ENCODE results near the gene CNKSR3. TPM values are rescaled to one million over a fixed set of nuclear protein-coding genes. Genes with fewer than 3 reads are reported as not detected.

CNKSR3 gene
- total and polyA plus RNA-seq, 4 donors: 4.9 to 17.0 (median 8.8) TPM

DNA sequence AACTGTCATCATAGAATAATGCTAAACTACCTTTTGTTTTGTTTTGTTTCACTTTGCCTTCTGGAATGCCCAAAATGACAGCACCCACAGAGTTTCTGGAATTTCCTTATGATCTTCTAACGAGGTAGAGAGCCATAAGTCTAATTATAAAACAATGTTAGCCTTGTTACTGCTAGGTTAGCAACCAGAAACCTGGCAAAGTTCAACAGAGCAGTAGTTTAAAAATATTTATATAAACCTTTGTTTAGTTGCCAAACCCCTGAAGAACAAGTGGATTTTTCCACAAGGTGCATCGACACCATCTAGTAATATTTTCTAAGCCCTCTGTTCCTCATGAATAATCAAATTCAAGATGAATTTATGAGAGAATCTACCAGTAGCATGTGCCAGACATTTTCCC, 126.3 kb downstream of the CNKSR3 start:
- H3K27me3 ChIP-seq (ENCODE audit: control insufficient read depth, insufficient read depth, low read length): no peaks in the 10 kb centered on the region
- H3K4me3 ChIP-seq (ENCODE audit: low read depth, low read length): no peak overlapping the region
- DNase-seq (ENCODE audit: low read depth in 4 of 6, low spot score in 6 of 6): no peak
- H3K9me3 ChIP-seq (ENCODE audit: control insufficient read depth, insufficient read depth, low read length): peaks cover 2% of the 10 kb centered on the region
- no peaks in the 10 kb centered on the region for H3K4me1 ChIP-seq (ENCODE audit: control insufficient read depth, insufficient read depth, low read length)
- H3K27ac ChIP-seq (ENCODE audit: low read depth, low read length): no peak overlapping the region
- WGBS (ENCODE audit: insufficient coverage): no CpG with 5 or more reads among the region's 2 CpGs
- H3K36me3 ChIP-seq (ENCODE audit: control insufficient read depth, insufficient read depth, low read length): no peaks in the 10 kb centered on the region

DNA sequence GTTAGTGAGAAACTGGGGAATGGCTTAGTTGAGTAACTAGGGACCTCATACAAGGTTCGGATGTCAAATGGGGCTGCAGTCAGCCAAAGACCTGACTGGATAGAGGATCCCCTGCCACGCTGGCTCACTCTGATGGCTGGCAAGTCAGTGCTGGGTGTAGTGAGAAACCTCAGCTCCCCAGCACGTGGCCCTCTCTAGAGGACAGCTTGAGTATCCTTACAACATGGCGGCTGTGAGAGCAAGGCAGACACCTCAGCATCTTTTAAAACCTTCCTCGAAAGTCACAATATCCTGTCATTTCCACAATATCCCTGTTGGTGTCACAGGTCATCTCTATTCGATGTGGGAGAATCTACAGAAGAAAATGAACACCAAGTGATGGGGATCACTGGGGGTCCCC, 127.2 kb downstream of the CNKSR3 start:
- DNase-seq (ENCODE audit: low read depth in 4 of 6, low spot score in 6 of 6): no peak
- no peaks in the 10 kb centered on the region for H3K9me3 ChIP-seq (ENCODE audit: control insufficient read depth, insufficient read depth, low read length)
- no peak overlapping the region for H3K4me3 ChIP-seq (ENCODE audit: low read depth, low read length)
- WGBS (ENCODE audit: insufficient coverage): 95% methylated on average over 4 of the region's 6 CpGs
- H3K36me3 ChIP-seq (ENCODE audit: control insufficient read depth, insufficient read depth, low read length): no peaks in the 10 kb centered on the region
- H3K4me1 ChIP-seq (ENCODE audit: control insufficient read depth, insufficient read depth, low read length): no peaks in the 10 kb centered on the region
- H3K27ac ChIP-seq (ENCODE audit: low read depth, low read length): no peak overlapping the region
- H3K27me3 ChIP-seq (ENCODE audit: control insufficient read depth, insufficient read depth, low read length): no peaks in the 10 kb centered on the region

DNA sequence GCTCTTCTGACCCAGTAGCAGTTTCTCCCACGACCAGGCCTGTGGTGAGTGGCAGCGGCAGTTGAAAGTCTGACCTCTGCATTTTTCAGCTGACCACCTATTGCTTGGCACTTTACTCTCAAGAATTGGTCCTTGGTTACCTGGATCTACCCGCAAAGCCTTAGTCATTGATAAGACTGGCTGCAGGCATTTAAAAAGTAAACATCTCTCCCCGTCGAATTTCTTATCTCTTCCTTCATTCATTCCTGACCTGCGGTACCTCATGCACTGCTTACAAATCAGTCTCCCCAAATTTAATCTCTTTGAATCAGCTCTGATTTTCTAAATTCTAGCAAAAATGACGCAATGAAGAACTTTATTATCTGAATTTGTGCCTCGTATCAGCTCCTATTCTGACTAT, 127.7 kb downstream of the CNKSR3 start:
- Histone ChIP-seq H3K27ac (ENCODE audit: low read depth, low read length) (no peak overlapping the region), H3K27me3 (ENCODE audit: control insufficient read depth, insufficient read depth, low read length) (no peaks in the 10 kb centered on the region), H3K4me1 (ENCODE audit: control insufficient read depth, insufficient read depth, low read length) (no peaks in the 10 kb centered on the region), H3K4me3 (ENCODE audit: low read depth, low read length) (no peak overlapping the region), H3K9me3 (ENCODE audit: control insufficient read depth, insufficient read depth, low read length) (no peaks in the 10 kb centered on the region), H3K36me3 (ENCODE audit: control insufficient read depth, insufficient read depth, low read length) (no peaks in the 10 kb centered on the region)
- 96% methylated on average over 7 of the region's 8 CpGs for WGBS (ENCODE audit: insufficient coverage)
- no peak for DNase-seq (ENCODE audit: low read depth in 4 of 6, low spot score in 6 of 6)

DNA sequence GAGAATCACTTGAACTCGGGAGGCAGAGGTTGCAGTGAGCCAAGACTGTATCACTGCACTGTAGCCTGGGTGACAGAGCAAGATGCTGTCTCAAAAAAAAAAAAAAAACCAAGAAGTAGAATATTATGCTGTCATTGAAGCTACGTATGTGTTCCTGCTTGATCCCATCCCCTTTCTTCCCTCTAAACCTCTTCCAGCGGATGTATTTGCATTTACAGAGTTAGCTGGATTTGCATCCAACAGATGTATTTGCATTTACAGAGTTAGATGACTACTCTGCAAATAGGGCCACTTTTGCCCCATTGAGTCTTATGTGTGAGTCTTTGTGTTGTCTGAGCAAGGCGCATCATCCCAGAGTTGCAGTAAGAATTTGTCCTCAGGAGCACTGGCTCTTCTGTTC, 128.9 kb downstream of the CNKSR3 start:
- no CpG with 5 or more reads among the region's 4 CpGs for WGBS (ENCODE audit: insufficient coverage)
- Histone ChIP-seq H3K4me3 (ENCODE audit: low read depth, low read length) (no peak overlapping the region), H3K9me3 (ENCODE audit: control insufficient read depth, insufficient read depth, low read length) (no peaks in the 10 kb centered on the region), H3K36me3 (ENCODE audit: control insufficient read depth, insufficient read depth, low read length) (no peaks in the 10 kb centered on the region), H3K27ac (ENCODE audit: low read depth, low read length) (no peak overlapping the region), H3K27me3 (ENCODE audit: control insufficient read depth, insufficient read depth, low read length) (no peaks in the 10 kb centered on the region), H3K4me1 (ENCODE audit: control insufficient read depth, insufficient read depth, low read length) (no peaks in the 10 kb centered on the region)
- DNase-seq (ENCODE audit: low read depth in 4 of 6, low spot score in 6 of 6): no peak

DNA sequence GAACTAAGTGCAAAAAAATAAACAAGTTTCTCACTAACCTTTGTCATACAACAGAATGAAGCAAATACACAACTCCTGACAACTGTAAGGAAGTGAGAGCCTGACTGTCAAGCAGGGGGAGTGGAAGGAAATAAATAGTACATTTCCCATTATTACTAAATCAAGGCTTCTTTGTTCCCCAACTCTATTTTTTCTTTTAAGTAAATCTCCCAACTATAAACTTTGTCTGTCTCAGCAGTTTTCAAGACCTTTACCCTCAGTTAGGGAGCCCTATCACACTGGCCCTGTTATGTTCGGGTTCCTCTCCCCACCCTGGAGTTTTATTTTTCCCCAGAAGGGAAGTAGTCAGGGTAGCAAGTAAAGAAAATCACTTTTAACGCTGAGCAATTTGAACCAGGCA, 129.7 kb downstream of the CNKSR3 start:
- peak in 1 of 6 donors; percentile 4 for DNase-seq (ENCODE audit: low read depth in 4 of 6, low spot score in 6 of 6)
- Histone ChIP-seq H3K9me3 (ENCODE audit: control insufficient read depth, insufficient read depth, low read length) (no peaks in the 10 kb centered on the region), H3K27me3 (ENCODE audit: control insufficient read depth, insufficient read depth, low read length) (no peaks in the 10 kb centered on the region), H3K27ac (ENCODE audit: low read depth, low read length) (no peak overlapping the region), H3K36me3 (ENCODE audit: control insufficient read depth, insufficient read depth, low read length) (no peaks in the 10 kb centered on the region), H3K4me3 (ENCODE audit: low read depth, low read length) (no peak overlapping the region), H3K4me1 (ENCODE audit: control insufficient read depth, insufficient read depth, low read length) (no peaks in the 10 kb centered on the region)
- WGBS (ENCODE audit: insufficient coverage): no CpG with 5 or more reads among the region's 2 CpGs

DNA sequence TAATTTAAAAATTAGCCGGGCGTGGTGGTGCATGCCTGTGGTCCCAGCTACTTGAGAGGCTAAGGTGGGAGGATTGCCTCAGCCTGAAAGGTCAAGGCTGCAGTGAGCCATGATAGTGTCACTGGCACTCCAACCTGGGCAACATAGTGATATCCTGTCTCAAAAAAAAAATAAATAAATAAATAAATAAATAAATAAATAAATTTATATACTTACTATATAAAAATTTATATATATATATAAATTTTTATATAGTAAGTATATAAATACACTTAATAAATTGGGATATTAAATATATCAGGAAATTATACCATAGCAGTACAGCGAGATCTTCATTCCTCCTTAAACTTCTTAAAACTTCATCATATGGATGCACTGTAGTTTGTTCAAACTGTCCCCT, 130.9 kb downstream of the CNKSR3 start:
- Histone ChIP-seq H3K4me3 (ENCODE audit: low read depth, low read length) (no peak overlapping the region), H3K9me3 (ENCODE audit: control insufficient read depth, insufficient read depth, low read length) (no peaks in the 10 kb centered on the region), H3K36me3 (ENCODE audit: control insufficient read depth, insufficient read depth, low read length) (no peaks in the 10 kb centered on the region), H3K27me3 (ENCODE audit: control insufficient read depth, insufficient read depth, low read length) (no peaks in the 10 kb centered on the region), H3K4me1 (ENCODE audit: control insufficient read depth, insufficient read depth, low read length) (no peaks in the 10 kb centered on the region), H3K27ac (ENCODE audit: low read depth, low read length) (no peak overlapping the region)
- DNase-seq (ENCODE audit: low read depth in 4 of 6, low spot score in 6 of 6): no peak
- WGBS (ENCODE audit: insufficient coverage): no CpG with 5 or more reads among the region's 3 CpGs

DNA sequence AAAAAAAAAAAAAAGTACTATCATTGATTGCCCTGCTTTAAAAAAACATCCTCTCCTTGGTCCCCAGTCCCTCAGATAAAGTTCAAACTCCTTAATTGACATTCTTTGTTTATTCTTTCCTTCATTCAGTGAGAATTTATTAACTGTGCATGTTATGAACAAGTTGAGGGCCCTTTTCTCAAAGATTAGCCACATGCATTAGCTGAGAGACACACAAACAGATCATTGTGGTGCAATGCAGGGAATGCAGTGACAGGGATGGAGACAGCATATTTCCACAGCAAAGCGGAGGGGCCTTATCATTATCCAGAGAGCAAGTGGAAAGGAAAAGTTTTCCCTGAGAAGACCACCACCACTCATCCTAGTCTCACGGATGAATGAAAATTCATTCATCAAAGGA, 132.0 kb downstream of the CNKSR3 start:
- Histone ChIP-seq H3K27ac (ENCODE audit: low read depth, low read length) (no peak overlapping the region), H3K27me3 (ENCODE audit: control insufficient read depth, insufficient read depth, low read length) (no peaks in the 10 kb centered on the region), H3K4me1 (ENCODE audit: control insufficient read depth, insufficient read depth, low read length) (no peaks in the 10 kb centered on the region), H3K9me3 (ENCODE audit: control insufficient read depth, insufficient read depth, low read length) (no peaks in the 10 kb centered on the region), H3K36me3 (ENCODE audit: control insufficient read depth, insufficient read depth, low read length) (no peaks in the 10 kb centered on the region), H3K4me3 (ENCODE audit: low read depth, low read length) (no peak overlapping the region)
- no CpG with 5 or more reads among the region's 2 CpGs for WGBS (ENCODE audit: insufficient coverage)
- no peak for DNase-seq (ENCODE audit: low read depth in 4 of 6, low spot score in 6 of 6)

DNA sequence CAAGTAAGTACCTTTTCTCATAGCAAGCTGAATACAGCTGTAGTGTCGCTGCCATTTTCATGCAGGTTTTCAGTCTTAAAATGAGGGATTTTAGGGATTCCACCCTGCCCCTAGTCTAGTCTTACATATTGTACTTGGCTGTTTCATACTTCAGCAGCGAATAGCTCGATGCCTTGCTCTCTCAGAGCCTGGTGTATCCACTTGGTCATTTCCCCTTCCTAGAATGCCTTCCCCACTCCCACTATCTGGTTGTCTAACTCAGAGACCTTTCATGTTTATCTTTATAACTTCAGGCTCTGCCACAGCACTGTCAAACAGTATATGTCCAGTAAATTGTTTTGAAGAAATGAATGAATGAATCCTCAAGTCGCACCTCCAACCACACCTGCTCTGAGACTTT, 132.8 kb downstream of the CNKSR3 start:
- WGBS (ENCODE audit: insufficient coverage): 97% methylated on average over 4 of the region's 4 CpGs
- DNase-seq (ENCODE audit: low read depth in 4 of 6, low spot score in 6 of 6): no peak
- Histone ChIP-seq H3K27me3 (ENCODE audit: control insufficient read depth, insufficient read depth, low read length) (no peaks in the 10 kb centered on the region), H3K36me3 (ENCODE audit: control insufficient read depth, insufficient read depth, low read length) (no peaks in the 10 kb centered on the region), H3K27ac (ENCODE audit: low read depth, low read length) (no peak overlapping the region), H3K4me3 (ENCODE audit: low read depth, low read length) (no peak overlapping the region), H3K9me3 (ENCODE audit: control insufficient read depth, insufficient read depth, low read length) (no peaks in the 10 kb centered on the region), H3K4me1 (ENCODE audit: control insufficient read depth, insufficient read depth, low read length) (no peaks in the 10 kb centered on the region)

DNA sequence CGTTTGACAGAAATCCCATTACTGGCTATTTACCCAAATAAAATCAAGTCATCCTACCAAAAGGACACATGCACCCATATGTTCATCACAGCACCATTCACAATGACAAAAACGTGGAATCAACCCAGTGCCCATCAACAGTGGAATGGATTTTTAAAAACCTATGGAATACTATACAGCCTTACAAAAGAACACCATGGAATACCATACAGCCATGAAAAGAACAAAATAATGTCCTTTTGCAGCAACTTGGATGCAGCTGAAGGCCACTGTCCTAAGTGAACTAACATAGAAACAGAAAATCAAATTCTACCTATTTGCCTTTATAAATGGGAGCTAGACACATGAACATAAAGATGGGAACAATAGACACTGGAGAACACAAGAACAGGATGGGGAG, 136.5 kb downstream of the CNKSR3 start:
- no peak for DNase-seq (ENCODE audit: low read depth in 4 of 6, low spot score in 6 of 6)
- no peak overlapping the region for H3K27ac ChIP-seq (ENCODE audit: low read depth, low read length)
- H3K4me1 ChIP-seq (ENCODE audit: control insufficient read depth, insufficient read depth, low read length): no peaks in the 10 kb centered on the region
- 80% methylated on average over 1 of the region's 2 CpGs for WGBS (ENCODE audit: insufficient coverage)
- no peak overlapping the region for H3K4me3 ChIP-seq (ENCODE audit: low read depth, low read length)
- no peaks in the 10 kb centered on the region for H3K36me3 ChIP-seq (ENCODE audit: control insufficient read depth, insufficient read depth, low read length)
- H3K27me3 ChIP-seq (ENCODE audit: control insufficient read depth, insufficient read depth, low read length): no peaks in the 10 kb centered on the region
- no peaks in the 10 kb centered on the region for H3K9me3 ChIP-seq (ENCODE audit: control insufficient read depth, insufficient read depth, low read length)

DNA sequence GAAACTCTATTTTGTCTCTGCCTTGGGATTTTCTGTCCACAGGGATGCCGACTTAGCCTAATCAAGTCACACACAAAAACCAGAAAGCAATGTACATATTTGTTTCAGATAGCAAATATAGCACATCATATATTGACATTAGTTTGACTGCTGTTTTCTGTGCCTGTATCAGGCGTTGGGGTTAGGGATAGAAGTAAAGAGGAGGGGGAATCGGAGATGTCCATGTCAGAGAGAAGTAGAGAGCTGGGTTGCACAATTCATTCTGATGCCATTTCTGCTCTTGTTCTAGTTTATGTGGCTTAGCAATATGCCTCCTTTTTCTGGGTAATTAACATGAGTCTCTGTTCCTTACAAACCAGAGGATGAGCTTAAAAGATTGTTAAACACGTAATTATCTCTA, 139.2 kb downstream of the CNKSR3 start:
- Histone ChIP-seq H3K27ac (ENCODE audit: low read depth, low read length) (no peak overlapping the region), H3K36me3 (ENCODE audit: control insufficient read depth, insufficient read depth, low read length) (no peaks in the 10 kb centered on the region)
- WGBS (ENCODE audit: insufficient coverage): 84% methylated on average over 3 of the region's 4 CpGs

More for the DNA sequence above, 139.2 kb downstream of the CNKSR3 start:
- Histone ChIP-seq H3K4me3 (ENCODE audit: low read depth, low read length) (no peak overlapping the region), H3K27me3 (ENCODE audit: control insufficient read depth, insufficient read depth, low read length) (no peaks in the 10 kb centered on the region), H3K9me3 (ENCODE audit: control insufficient read depth, insufficient read depth, low read length) (no peaks in the 10 kb centered on the region), H3K4me1 (ENCODE audit: control insufficient read depth, insufficient read depth, low read length) (no peaks in the 10 kb centered on the region)
- no peak for DNase-seq (ENCODE audit: low read depth in 4 of 6, low spot score in 6 of 6)

All from spinal cord (tissue), 10 donors.